Gastrocnemius medialis (tissue), 4 donors: Measurements from ENCODE around the gene CD79B. TPM values are rescaled to one million over a fixed set of nuclear protein-coding genes. Genes with fewer than 3 reads are reported as not detected.

Experiments used
- ATAC-seq, 2 donors: fragments of 150-250 bp; one replicate each; pipeline ENCODE4 v1.9.1; 2016
- DNase-seq, 2 donors: peaks; one replicate each; pipeline ENCODE4 v3.0.0-alpha.2; 2019
- H3K27ac ChIP-seq, 4 donors: fragments of 200-600 bp; sonication (generic); 1 replicate in 1 of 4; 2 replicates in 3 of 4; pipeline ENCODE4 v1.5.1; 2016 to 2018; ENCODE audit warnings: mild to moderate bottlenecking in 2 of 4, moderate library complexity in 1 of 4
- H3K27me3 ChIP-seq, 3 donors: fragments of 200-600 bp; sonication (generic) in 2 of 3; 1 replicate in 1 of 3; 2 replicates in 2 of 3; pipeline versions ENCODE4 v1.5.1 to v1.6.0; 2016 to 2019; ENCODE audit warnings: mild to moderate bottlenecking in 1 of 3, moderate library complexity in 1 of 3
- H3K36me3 ChIP-seq, 2 donors: fragments of 200-600 bp; sonication (generic) in 1 of 2; one replicate each; pipeline ENCODE4 v1.5.1; 2017 to 2018
- H3K4me1 ChIP-seq, 2 donors: fragments of 200-600 bp; sonication (generic) in 1 of 2; one replicate each; pipeline ENCODE4 v1.5.1; 2016 to 2017; ENCODE audit warnings: mild to moderate bottlenecking in 2 of 2
- H3K4me3 ChIP-seq, 4 donors: fragments of 200-600 bp; sonication (generic) in 3 of 4; 1 replicate in 1 of 4; 2 replicates in 3 of 4; pipeline ENCODE4 v1.5.1; 2016 to 2019; ENCODE audit warnings: mild to moderate bottlenecking in 2 of 4
- H3K9me3 ChIP-seq, 3 donors: fragments of 200-600 bp; sonication (generic) in 2 of 3; 1 replicate in 1 of 3; 2 replicates in 2 of 3; pipeline ENCODE4 v1.5.1; 2016 to 2019
- POLR2A ChIP-seq, 2 donors: fragments of 450-650 bp; IDR thresholded peaks; one replicate each; pipeline ENCODE4 v1.6.1; 2017; ENCODE audit warnings: antibody characterized with exemption in 2 of 2, mild to moderate bottlenecking in 2 of 2, moderate library complexity in 2 of 2
- in situ Hi-C, 4 donors: fragments of 200-750 bp; cut with MboI; loops; one replicate each; pipeline versions ENCODE4 v1.15.0 to v1.8.0; 2017; ENCODE audit warnings: low sequenced_read_pairs in 4 of 4
- intact Hi-C: fragments of 100-400 bp; cut with DNase I; formaldehyde crosslinking; loops from one replicate; pipeline ENCODE4 v1.15.1; 2023; ENCODE audit warnings: low total_unique reads
- total RNA-seq, 4 donors: library from RNA; depleted of rRNA; stranded (reverse); fragments of >200 nt; gene quantifications; one replicate each; pipeline versions ENCODE4 v1.1.0 to v1.2.3, GENCODE V29; 2016
- TF ChIP-seq, protein P1 (sequence below), 5 experiments: fragments of 450-650 bp in 3 of 5; fragments of 200-600 bp in 2 of 5; sonication (generic) in 2 of 5; IDR thresholded peaks in 4 of 5; conservative IDR thresholded peaks in 1 of 5; 1 replicate in 4 of 5; 2 replicates in 1 of 5; pipeline ENCODE4 v1.5.1; 2016 to 2019; ENCODE audit warnings: antibody characterized with exemption in 5 of 5, mild to moderate bottlenecking in 3 of 5, moderate library complexity in 3 of 5

The CD79B gene
- total RNA-seq, 4 donors from 2014 or later: 2.2 to 5.1 (median 3.3) TPM

DNA sequence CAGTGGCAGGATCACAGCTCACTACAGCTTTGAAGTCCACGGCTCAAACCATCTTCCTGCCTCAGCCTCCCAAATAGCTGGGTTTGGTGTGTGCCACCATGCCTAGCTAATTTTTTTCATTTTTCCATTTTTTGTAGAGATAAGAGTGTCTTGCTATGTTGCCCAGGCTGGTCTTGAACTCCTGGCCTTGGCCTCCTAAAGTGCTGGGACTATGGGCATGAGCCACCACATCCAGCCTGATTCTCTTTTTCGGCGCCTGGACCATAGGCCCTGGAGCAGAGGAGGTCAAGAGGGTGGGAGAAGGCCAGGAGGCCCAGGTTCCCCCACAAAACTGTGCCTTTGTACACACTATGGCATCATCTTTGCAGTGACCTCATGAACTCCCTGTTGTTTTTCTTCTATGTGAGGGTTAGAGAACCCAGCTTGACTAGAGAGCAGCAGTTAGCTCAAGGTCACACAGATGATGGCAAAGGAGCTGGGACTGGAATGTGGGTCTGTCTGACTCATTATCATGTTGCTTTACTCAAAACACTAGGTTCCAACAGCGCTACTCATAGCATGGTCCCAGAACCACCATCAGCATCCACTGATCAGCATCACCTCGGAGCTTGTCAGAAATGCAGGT is 24.3 kb upstream of the CD79B start:
- DNase-seq (no peak), ATAC-seq (no peak)
- no peaks in the 10 kb centered on the region for H3K27me3 ChIP-seq
- peaks cover 66 to 78% of the 10 kb centered on the region in 2 donors for H3K4me1 ChIP-seq
- TF ChIP-seq, protein P1, sequence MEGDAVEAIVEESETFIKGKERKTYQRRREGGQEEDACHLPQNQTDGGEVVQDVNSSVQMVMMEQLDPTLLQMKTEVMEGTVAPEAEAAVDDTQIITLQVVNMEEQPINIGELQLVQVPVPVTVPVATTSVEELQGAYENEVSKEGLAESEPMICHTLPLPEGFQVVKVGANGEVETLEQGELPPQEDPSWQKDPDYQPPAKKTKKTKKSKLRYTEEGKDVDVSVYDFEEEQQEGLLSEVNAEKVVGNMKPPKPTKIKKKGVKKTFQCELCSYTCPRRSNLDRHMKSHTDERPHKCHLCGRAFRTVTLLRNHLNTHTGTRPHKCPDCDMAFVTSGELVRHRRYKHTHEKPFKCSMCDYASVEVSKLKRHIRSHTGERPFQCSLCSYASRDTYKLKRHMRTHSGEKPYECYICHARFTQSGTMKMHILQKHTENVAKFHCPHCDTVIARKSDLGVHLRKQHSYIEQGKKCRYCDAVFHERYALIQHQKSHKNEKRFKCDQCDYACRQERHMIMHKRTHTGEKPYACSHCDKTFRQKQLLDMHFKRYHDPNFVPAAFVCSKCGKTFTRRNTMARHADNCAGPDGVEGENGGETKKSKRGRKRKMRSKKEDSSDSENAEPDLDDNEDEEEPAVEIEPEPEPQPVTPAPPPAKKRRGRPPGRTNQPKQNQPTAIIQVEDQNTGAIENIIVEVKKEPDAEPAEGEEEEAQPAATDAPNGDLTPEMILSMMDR (IDR thresholded peaks at IDR 0.05 in 4 of 5, conservative IDR thresholded peaks at IDR 0.05 in 1 of 5): no peak
- TF ChIP-seq POLR2A (IDR thresholded peaks at IDR 0.05): no peak
- H3K27ac ChIP-seq: peak overlapping the region; percentile 96 to 100 (median 99)
- in situ Hi-C loops (no loop called here), intact Hi-C loops (no loop called here)
- H3K4me3 ChIP-seq: no peak overlapping the region
- H3K9me3 ChIP-seq: no peaks in the 10 kb centered on the region
- H3K36me3 ChIP-seq: peaks cover 0 to 13% of the 10 kb centered on the region in 2 donors

DNA sequence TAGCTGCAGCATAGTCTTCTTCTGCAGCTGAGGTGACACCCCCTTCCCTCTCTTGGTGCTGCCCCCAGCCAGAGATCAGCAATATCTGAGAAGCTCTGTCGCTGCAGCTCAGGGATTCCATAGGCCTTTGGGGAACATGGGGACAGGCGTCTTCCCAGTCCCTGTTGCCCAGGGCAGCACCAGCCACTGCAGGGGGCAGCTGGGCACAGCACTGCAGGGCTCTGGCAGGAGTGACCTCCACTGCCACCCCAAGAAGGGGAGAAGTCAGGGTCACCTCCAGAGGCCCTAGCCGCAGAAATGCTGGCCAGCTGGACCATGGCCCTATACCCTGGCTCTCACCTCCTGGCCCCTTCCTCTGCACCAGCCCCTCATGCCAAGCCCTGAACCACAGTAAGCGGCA is 23.7 kb upstream of the CD79B start:
- Histone ChIP-seq H3K4me1 (peaks cover 62 to 80% of the 10 kb centered on the region in 2 donors), H3K4me3 (no peak overlapping the region)
- intact Hi-C loops: no loop called here

DNA sequence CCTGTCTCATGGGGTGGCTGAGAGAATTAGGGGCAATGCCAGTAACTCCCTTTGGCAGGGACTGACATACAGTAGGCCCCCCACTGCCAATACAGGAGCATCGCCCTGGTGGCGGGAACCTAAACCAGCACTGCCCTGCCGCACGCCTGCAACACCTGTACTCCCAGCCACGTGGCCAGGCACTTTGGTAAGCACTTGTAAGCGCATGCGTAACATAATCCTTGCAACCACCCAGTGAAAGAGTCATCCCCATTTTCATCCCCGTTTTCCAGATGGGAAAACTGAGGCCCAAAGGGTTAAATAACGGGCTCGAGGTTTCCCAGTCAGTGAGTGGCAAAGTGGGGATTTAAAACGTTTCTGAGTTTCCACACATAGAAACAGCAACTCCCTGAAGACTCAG is 23.1 kb upstream of the CD79B start:
- in situ Hi-C loops: no loop called here
- ATAC-seq (no peak), DNase-seq (peak in 1 of 2 donors; percentile 69)
- no peak overlapping the region for H3K4me3 ChIP-seq
- intact Hi-C loops: no loop called here
- TF ChIP-seq POLR2A (IDR thresholded peaks at IDR 0.05): no peak
- TF ChIP-seq, protein P1 (IDR thresholded peaks at IDR 0.05 in 4 of 5, conservative IDR thresholded peaks at IDR 0.05 in 1 of 5): peak in 4 of 5 experiments; percentile 12 to 47 (median 34)
- H3K4me1 ChIP-seq: peaks cover 62 to 81% of the 10 kb centered on the region in 2 donors
- H3K27ac ChIP-seq: peak overlapping the region; percentile 96 to 100 (median 99)
- peaks cover 0 to 13% of the 10 kb centered on the region in 2 donors for H3K36me3 ChIP-seq
- no peaks in the 10 kb centered on the region for H3K9me3 ChIP-seq
- no peaks in the 10 kb centered on the region for H3K27me3 ChIP-seq

More for the DNA sequence above, 23.7 kb upstream of the CD79B start:
- Histone ChIP-seq H3K27me3 (no peaks in the 10 kb centered on the region), H3K36me3 (peaks cover 0 to 13% of the 10 kb centered on the region in 2 donors), H3K9me3 (no peaks in the 10 kb centered on the region), H3K27ac (peak overlapping the region; percentile 96 to 100 (median 99))
- DNase-seq: no peak
- no peak for TF ChIP-seq POLR2A (IDR thresholded peaks at IDR 0.05)
- TF ChIP-seq, protein P1 (IDR thresholded peaks at IDR 0.05 in 4 of 5, conservative IDR thresholded peaks at IDR 0.05 in 1 of 5): no peak
- no peak for ATAC-seq
- in situ Hi-C loops: no loop called here

DNA sequence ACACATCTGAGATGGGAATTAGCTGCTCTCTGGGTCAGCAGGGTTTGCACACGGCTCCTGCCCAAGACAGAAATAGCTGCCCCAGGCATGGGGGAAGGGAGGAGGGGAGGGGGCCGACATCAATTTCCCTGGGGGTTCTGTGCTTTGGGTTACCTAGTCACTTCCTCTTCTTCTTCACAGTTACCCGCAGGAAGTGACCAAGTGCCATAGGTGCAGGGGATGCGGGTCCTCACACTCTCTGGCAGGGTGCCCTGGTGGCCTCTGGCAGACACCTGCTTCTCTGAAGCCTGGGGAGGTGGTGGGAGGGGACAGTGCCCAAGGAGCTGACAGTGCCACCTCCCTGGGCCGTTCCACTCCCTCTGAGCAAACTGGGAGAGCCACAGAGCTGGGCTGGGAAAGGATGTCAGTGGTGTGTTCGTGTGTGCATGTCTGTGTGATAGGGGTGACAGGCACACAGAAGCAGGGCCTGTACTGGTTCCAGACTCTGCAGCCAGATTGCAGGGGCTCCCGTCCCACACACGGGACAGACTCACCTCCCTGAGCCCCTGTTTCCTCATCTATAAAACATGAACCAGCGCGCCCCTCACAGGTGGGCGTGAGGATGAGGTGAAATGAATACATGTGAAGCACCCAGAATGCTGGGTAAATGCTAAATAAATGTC is 22.4 kb upstream of the CD79B start:
- TF ChIP-seq, protein P1 (IDR thresholded peaks at IDR 0.05 in 4 of 5, conservative IDR thresholded peaks at IDR 0.05 in 1 of 5): no peak
- peak; percentile 18 to 26 for TF ChIP-seq POLR2A (IDR thresholded peaks at IDR 0.05)
- in situ Hi-C loops: no loop called here
- Histone ChIP-seq H3K36me3 (peaks cover 0 to 13% of the 10 kb centered on the region in 2 donors), H3K27ac (peak overlapping the region; percentile 96 to 100 (median 99)), H3K9me3 (no peaks in the 10 kb centered on the region), H3K4me1 (peaks cover 63 to 82% of the 10 kb centered on the region in 2 donors), H3K4me3 (peak overlapping the region in 1 of 4 donors; percentile 8), H3K27me3 (no peaks in the 10 kb centered on the region)
- ATAC-seq: peak; percentile 72 to 79
- peak; percentile 68 to 84 for DNase-seq
- intact Hi-C loops: loop anchor here (1.0 kb wide), 1 partner anchor 33 kb away; no protein-coding TSS in a partner anchor
